GM19193 (cell line): ENCODE data around the gene ADAMTS4.

Experiments
- POLR2A ChIP-seq: IDR thresholded peaks from 4 replicates; pipeline ENCODE4 v1.6.1; 2011; ENCODE audit not compliant: insufficient read depth, insufficient read length; ENCODE audit errors: extremely low read depth

Gene ADAMTS4

GRCh38 chr1:161200992-161201835 is 2.4 kb upstream of the ADAMTS4 start:
- TF ChIP-seq POLR2A: no peak

- TF ChIP-seq POLR2A: no peak
Measured at GRCh38 chr1:161200421-161200991, 1.7 kb upstream of the ADAMTS4 start.

- no peak for TF ChIP-seq POLR2A
Measured at GRCh38 chr1:161199506-161200139, 769 bp upstream of the ADAMTS4 start.

- TF ChIP-seq POLR2A: no peak
Measured at GRCh38 chr1:161198194-161198896, 509 bp downstream of the ADAMTS4 start.

GRCh38 chr1:161197560-161198193 is 1.2 kb downstream of the ADAMTS4 start:
- TF ChIP-seq POLR2A: no peak

GRCh38 chr1:161196521-161197451 is 2.1 kb downstream of the ADAMTS4 start:
- no peak for TF ChIP-seq POLR2A

- no peak for TF ChIP-seq POLR2A
Measured at GRCh38 chr1:161196111-161196510, 2.7 kb downstream of the ADAMTS4 start.

GRCh38 chr1:161195171-161195570 is 3.7 kb downstream of the ADAMTS4 start:
- no peak for TF ChIP-seq POLR2A

GRCh38 chr1:161193561-161194235 is 5.2 kb downstream of the ADAMTS4 start:
- no peak for TF ChIP-seq POLR2A

- TF ChIP-seq POLR2A: no peak
Measured at GRCh38 chr1:161192476-161193465, 6.1 kb downstream of the ADAMTS4 start.

GRCh38 chr1:161191971-161192370 is 6.9 kb downstream of the ADAMTS4 start:
- no peak for TF ChIP-seq POLR2A

GRCh38 chr1:161190962-161191521 is 7.8 kb downstream of the ADAMTS4 start:
- no peak for TF ChIP-seq POLR2A

GRCh38 chr1:161189036-161189435 is 9.8 kb downstream of the ADAMTS4 start:
- TF ChIP-seq POLR2A: no peak
